OCI-LY1 (cell line): Measurements from ENCODE around the gene ERCC5.

Experiments used
- H2AFZ ChIP-seq: fragments of 200-600 bp; sonication (generic), shearing (Covaris generic); 2 replicates; pipeline ENCODE4 v1.6.0; 2014; ENCODE audit warnings: antibody characterized with exemption, mild to moderate bottlenecking, low read length
- H3F3A ChIP-seq: fragments of 200-600 bp; sonication (generic), shearing (Covaris generic); 2 replicates; pipeline ENCODE4 v1.6.0; 2014; ENCODE audit warnings: mild to moderate bottlenecking, antibody characterized with exemption, low read length, moderate library complexity; ENCODE audit not compliant: insufficient read depth
- H3K27ac ChIP-seq: fragments of 200-600 bp; sonication (generic); 2 replicates; pipeline ENCODE4 v1.5.1; 2014; ENCODE audit warnings: low read length, mixed run types, mild to moderate bottlenecking, low read depth; ENCODE audit not compliant: poor library complexity, severe bottlenecking
- H3K27me3 ChIP-seq: fragments of 200-600 bp; sonication (generic); 2 replicates; pipeline ENCODE4 v1.6.0; 2014; ENCODE audit warnings: antibody characterized with exemption, mild to moderate bottlenecking, low read length, moderate library complexity; ENCODE audit not compliant: insufficient read depth
- H3K36me3 ChIP-seq: fragments of 200-600 bp; sonication (generic); 2 replicates; pipeline ENCODE4 v1.6.1; 2014; ENCODE audit warnings: mild to moderate bottlenecking, antibody characterized with exemption, low read length, moderate library complexity, mixed read lengths; ENCODE audit not compliant: insufficient read depth
- H3K4me1 ChIP-seq: fragments of 200-600 bp; sonication (generic); 2 replicates; pipeline ENCODE4 v1.5.1; 2014; ENCODE audit warnings: mild to moderate bottlenecking, low read length, moderate library complexity; ENCODE audit not compliant: insufficient read depth, severe bottlenecking
- H3K4me2 ChIP-seq: fragments of 200-600 bp; sonication (generic), shearing (Covaris generic); 2 replicates; pipeline ENCODE4 v1.6.1; 2014; ENCODE audit warnings: low read length
- H3K4me3 ChIP-seq: fragments of 200-600 bp; sonication (generic); 2 replicates; pipeline ENCODE4 v1.5.1; 2014; ENCODE audit warnings: low read length, low read depth, mild to moderate bottlenecking, mixed read lengths; ENCODE audit not compliant: poor library complexity, severe bottlenecking
- H3K79me2 ChIP-seq: fragments of 200-600 bp; shearing (Covaris generic); 2 replicates; pipeline ENCODE4 v1.6.1; 2016; ENCODE audit warnings: mixed run types, low read length, mixed read lengths; ENCODE audit not compliant: insufficient read depth
- H3K9ac ChIP-seq: fragments of 200-600 bp; sonication (generic), shearing (Covaris generic); 2 replicates; pipeline ENCODE4 v1.6.1; 2014; ENCODE audit warnings: mild to moderate bottlenecking, low read length, mixed read lengths
- H3K9me2 ChIP-seq: fragments of 200-600 bp; sonication (generic), shearing (Covaris generic); 2 replicates; pipeline ENCODE4 v1.6.1; 2014; ENCODE audit warnings: low read depth, mild to moderate bottlenecking, low read length, mixed read lengths
- H3K9me3 ChIP-seq: fragments of 200-600 bp; shearing (Covaris generic); 2 replicates; pipeline ENCODE4 v1.6.1; 2014; ENCODE audit warnings: low read length, mixed read lengths
- H4K20me1 ChIP-seq: fragments of 200-600 bp; sonication (generic), shearing (Covaris generic); 2 replicates; pipeline ENCODE4 v1.6.0; 2016; ENCODE audit warnings: mild to moderate bottlenecking, low read length; ENCODE audit not compliant: insufficient read depth
- EZH2 ChIP-seq: fragments of 200-600 bp; sonication (generic), shearing (Covaris generic); IDR thresholded peaks from 2 replicates; pipeline ENCODE4 v1.8.0; 2017; ENCODE audit warnings: borderline replicate concordance, mixed run types, mild to moderate bottlenecking, antibody characterized with exemption, low read length, moderate library complexity, mixed read lengths
- TF ChIP-seq, protein P1 (sequence below): fragments of 200-600 bp; sonication (generic), shearing (Covaris generic); IDR thresholded peaks from 2 replicates; pipeline ENCODE4 v1.5.1; 2017; ENCODE audit warnings: mild to moderate bottlenecking, antibody characterized with exemption, low read length, moderate library complexity, mixed read lengths

ERCC5 gene

DNA sequence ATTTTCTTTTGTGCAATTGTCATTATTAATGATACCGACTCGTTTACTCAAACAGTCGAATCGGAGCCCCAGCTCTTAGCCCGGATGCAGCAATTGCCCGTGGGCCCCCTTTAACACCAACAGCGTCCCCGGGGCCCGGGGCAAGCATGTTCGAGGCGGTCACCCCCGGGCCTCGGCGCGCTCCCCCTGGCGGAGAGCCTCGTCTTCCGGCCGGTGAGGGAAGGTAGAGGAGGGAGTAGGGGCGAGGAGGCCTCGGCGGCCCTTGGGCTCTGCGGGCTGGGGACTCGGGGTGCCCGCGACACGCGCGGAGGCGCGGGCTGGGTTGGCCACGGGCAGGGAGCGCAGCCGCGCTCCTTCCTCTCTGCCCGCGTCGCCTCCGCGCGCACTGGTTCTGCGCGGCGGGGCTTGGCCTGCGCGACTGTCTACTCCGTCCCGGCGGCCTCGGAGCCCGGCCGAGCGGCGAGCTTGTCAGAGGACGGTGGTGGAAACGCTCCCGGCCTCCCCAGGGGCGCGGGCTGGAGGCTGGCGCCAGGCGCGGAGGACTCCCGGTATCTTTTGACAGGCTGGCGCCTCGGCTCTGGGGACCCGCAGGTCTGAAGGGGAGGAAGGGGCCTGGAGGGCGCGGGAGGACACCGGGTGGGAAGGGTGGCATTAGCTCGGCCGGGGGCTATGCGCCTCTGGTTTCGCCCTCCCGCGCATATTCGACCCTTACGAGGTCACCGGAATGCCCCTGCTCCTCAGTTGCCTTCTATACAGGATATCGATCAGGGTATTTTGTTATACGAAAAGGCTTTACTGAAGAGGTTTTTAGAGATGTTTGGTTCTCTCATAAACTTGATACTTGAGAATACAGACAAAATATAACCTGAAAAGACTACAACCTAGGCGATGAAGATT is 45.4 kb upstream of the ERCC5 start:
- Histone ChIP-seq H3K79me2 (no peaks in the 10 kb centered on the region), H2AFZ (no peak overlapping the region), H3K27me3 (no peaks in the 10 kb centered on the region; the same call in 1 of the 2 replicates), H3K4me1 (no peaks in the 10 kb centered on the region), H3F3A (no peaks in the 10 kb centered on the region), H3K4me2 (no peak overlapping the region), H3K36me3 (no peaks in the 10 kb centered on the region), H3K27ac (no peak overlapping the region), H3K9me2 (no peaks in the 10 kb centered on the region), H3K9ac (no peak overlapping the region), H4K20me1 (no peaks in the 10 kb centered on the region), H3K9me3 (no peaks in the 10 kb centered on the region), H3K4me3 (no peak overlapping the region)
- no peak for TF ChIP-seq EZH2
- TF ChIP-seq, protein P1, sequence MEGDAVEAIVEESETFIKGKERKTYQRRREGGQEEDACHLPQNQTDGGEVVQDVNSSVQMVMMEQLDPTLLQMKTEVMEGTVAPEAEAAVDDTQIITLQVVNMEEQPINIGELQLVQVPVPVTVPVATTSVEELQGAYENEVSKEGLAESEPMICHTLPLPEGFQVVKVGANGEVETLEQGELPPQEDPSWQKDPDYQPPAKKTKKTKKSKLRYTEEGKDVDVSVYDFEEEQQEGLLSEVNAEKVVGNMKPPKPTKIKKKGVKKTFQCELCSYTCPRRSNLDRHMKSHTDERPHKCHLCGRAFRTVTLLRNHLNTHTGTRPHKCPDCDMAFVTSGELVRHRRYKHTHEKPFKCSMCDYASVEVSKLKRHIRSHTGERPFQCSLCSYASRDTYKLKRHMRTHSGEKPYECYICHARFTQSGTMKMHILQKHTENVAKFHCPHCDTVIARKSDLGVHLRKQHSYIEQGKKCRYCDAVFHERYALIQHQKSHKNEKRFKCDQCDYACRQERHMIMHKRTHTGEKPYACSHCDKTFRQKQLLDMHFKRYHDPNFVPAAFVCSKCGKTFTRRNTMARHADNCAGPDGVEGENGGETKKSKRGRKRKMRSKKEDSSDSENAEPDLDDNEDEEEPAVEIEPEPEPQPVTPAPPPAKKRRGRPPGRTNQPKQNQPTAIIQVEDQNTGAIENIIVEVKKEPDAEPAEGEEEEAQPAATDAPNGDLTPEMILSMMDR = peak; percentile 7; the same call in 1 of the 2 replicates

DNA sequence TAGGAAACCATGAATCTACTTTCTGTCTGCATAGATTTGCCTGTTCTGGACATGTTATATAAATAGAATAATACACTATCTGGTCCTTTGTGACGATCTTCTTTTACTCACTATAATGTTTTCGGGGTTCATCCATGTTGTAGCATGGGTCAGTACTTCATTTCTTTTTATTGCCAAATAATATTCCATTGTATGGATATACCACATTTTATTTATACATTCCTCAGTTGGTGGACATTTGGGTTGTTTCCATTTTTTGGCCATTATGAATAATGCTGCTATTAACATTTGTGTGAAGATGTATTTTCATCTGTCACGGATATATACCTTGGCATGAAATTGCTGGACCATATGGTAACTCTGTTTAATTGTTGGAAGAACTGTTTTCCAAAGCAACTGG is 40.2 kb upstream of the ERCC5 start:
- no peaks in the 10 kb centered on the region; the same call in 1 of the 2 replicates for H3K27me3 ChIP-seq
- no peaks in the 10 kb centered on the region for H3K4me1 ChIP-seq
- 0 out of 2 replicates have a peak, but pooled peaks cover 3% of the 10 kb centered on the region for H3K9me3 ChIP-seq
- H3K9me2 ChIP-seq = no peaks in the 10 kb centered on the region
- no peak overlapping the region for H3K4me3 ChIP-seq
- no peaks in the 10 kb centered on the region for H4K20me1 ChIP-seq
- H3K36me3 ChIP-seq = no peaks in the 10 kb centered on the region
- H3K9ac ChIP-seq = no peak overlapping the region
- H3K4me2 ChIP-seq = no peak overlapping the region
- TF ChIP-seq EZH2 = no peak
- TF ChIP-seq, protein P1 = no peak
- no peak overlapping the region for H3K27ac ChIP-seq
- no peak overlapping the region for H2AFZ ChIP-seq
- no peaks in the 10 kb centered on the region for H3K79me2 ChIP-seq
- H3F3A ChIP-seq = no peaks in the 10 kb centered on the region

DNA sequence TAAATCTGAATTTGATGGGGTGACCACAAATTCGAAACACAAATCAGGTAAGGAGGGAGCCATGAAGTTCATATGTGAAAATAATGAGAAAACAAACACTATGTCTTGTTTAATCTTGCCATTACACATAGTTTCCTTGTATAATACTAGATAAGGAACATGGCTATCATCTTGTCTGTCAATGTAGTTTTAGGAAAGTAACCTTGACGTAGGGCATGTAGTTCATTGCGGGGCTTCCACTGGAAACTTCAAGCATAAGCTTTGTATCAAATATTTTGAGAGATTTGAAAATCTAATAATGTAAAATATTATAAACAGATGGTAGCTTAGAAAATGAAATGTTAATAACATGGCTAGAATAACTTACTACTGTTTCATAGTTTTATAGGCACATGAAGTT is 38.1 kb upstream of the ERCC5 start:
- Histone ChIP-seq H3K9me3 (0 out of 2 replicates have a peak, but pooled peaks cover 3% of the 10 kb centered on the region), H3K27ac (no peak overlapping the region), H3F3A (no peaks in the 10 kb centered on the region), H3K9me2 (no peaks in the 10 kb centered on the region), H3K9ac (no peak overlapping the region), H4K20me1 (no peaks in the 10 kb centered on the region), H3K27me3 (no peaks in the 10 kb centered on the region; the same call in 1 of the 2 replicates), H2AFZ (no peak overlapping the region), H3K4me3 (no peak overlapping the region), H3K4me1 (no peaks in the 10 kb centered on the region), H3K36me3 (no peaks in the 10 kb centered on the region), H3K79me2 (no peaks in the 10 kb centered on the region), H3K4me2 (no peak overlapping the region)
- TF ChIP-seq EZH2 = no peak
- TF ChIP-seq, protein P1 = no peak
